K562 (cell line): ENCODE data around the gene ZNF487. TPM values are rescaled to one million over a fixed set of nuclear protein-coding genes. Genes with fewer than 3 reads are reported as not detected.

Experiments used
- CHD2 ChIP-seq: IDR thresholded peaks from 2 replicates; pipeline ENCODE4 v1.6.1; 2011; ENCODE audit warnings: low read depth, low read length
- ELF1 ChIP-seq: fragments of 200-800 bp; sonication (Bioruptor generic); IDR thresholded peaks from 2 replicates; pipeline ENCODE4 v1.6.1; 2016; ENCODE audit warnings: missing genetic modification characterization, missing compliant biosample characterization
- ESRRA ChIP-seq: fragments of 450-650 bp; IDR thresholded peaks from 2 replicates; pipeline ENCODE4 v1.6.1; 2014; ENCODE audit warnings: low read depth, mild to moderate bottlenecking, moderate library complexity, borderline replicate concordance
- MBD1 ChIP-seq: fragments of 250-450 bp; sonication (Bioruptor Pico); IDR thresholded peaks from 2 replicates; pipeline ENCODE4 v1.8.0; 2022; ENCODE audit warnings: inconsistent platforms
- MEIS2 ChIP-seq: fragments of 450-650 bp; IDR thresholded peaks from 2 replicates; pipeline ENCODE4 v1.6.1; 2014; ENCODE audit warnings: mild to moderate bottlenecking; ENCODE audit not compliant: partially characterized antibody
- ZNF140 ChIP-seq: fragments of 250-450 bp; sonication (Bioruptor Pico); IDR thresholded peaks from 2 replicates; pipeline ENCODE4 v1.8.0; 2021; ENCODE audit warnings: moderate library complexity, mild to moderate bottlenecking, inconsistent platforms
- ZNF239 ChIP-seq: fragments of 250-450 bp; sonication (Bioruptor Pico); IDR thresholded peaks from 2 replicates; pipeline ENCODE4 v1.4.0; 2020; ENCODE audit warnings: mild to moderate bottlenecking
- ZNF324 ChIP-seq: fragments of 250-450 bp; sonication (Bioruptor Pico); IDR thresholded peaks from 2 replicates; pipeline ENCODE4 v1.4.0; 2020; ENCODE audit warnings: mild to moderate bottlenecking
- ZNF507 ChIP-seq: conservative IDR thresholded peaks from 2 replicates; pipeline ENCODE4 v1.6.1; 2017; ENCODE audit warnings: missing genetic modification characterization, missing compliant biosample characterization
- ZNF778 ChIP-seq: fragments of 450-650 bp; formaldehyde crosslinking; IDR thresholded peaks from 2 replicates; pipeline ENCODE4 v1.4.0; 2020; ENCODE audit warnings: mild to moderate bottlenecking, moderate library complexity
- polyA plus RNA-seq, 8 experiments: library from polyadenylated mRNA; depleted of rRNA in 4 of 8; stranded (reverse) in 5 of 8; unstranded in 3 of 8; fragments of >200 nt; fragmentation: Nextera tagmentation in 2 of 8; fragmentation: Illumina TruSeq in 1 of 8; extraction: Ambion mirVana in 2 of 8; extraction: Trizol in 1 of 8; gene quantifications; 2 replicates each; pipeline versions ENCODE4 v1.2.1 to v1.2.3, GENCODE V29; 2011 to 2014; ENCODE audit warnings: inconsistent platforms in 1 of 8, missing spikeins in 1 of 8
- total RNA-seq, 7 experiments: library from RNA; depleted of rRNA in 6 of 7; stranded (reverse); fragments of >200 nt in 6 of 7; fragmentation: Illumina TruSeq in 2 of 7; extraction: Trizol in 2 of 7; gene quantifications; 2 replicates each; pipeline versions ENCODE4 v1.2.1 to v1.2.3, GENCODE V29; 2011 to 2021; ENCODE audit warnings: low replicate concordance in 1 of 7
- TF ChIP-seq, protein P1 (sequence below): fragments of 450-650 bp; IDR thresholded peaks from 2 replicates; pipeline ENCODE4 v1.6.1; 2017; ENCODE audit warnings: antibody characterized with exemption, mild to moderate bottlenecking
- TF ChIP-seq, protein P2 (sequence below), 2 experiments: fragments of 450-650 bp in 1 of 2; sonication (generic) in 1 of 2; formaldehyde crosslinking; conservative IDR thresholded peaks; 2 replicates each; pipeline versions ENCODE4 v1.4.0 to v1.8.1; 2020 to 2022; ENCODE audit warnings: mild to moderate bottlenecking in 1 of 2, missing genetic modification reagents in 1 of 2
- TF ChIP-seq, protein P3 (sequence below): conservative IDR thresholded peaks from 2 replicates; pipeline ENCODE4 v1.6.1; 2011; ENCODE audit warnings: low read depth, mild to moderate bottlenecking, low read length; ENCODE audit not compliant: control insufficient read depth
- TF ChIP-seq, protein P4 (sequence below): fragments of 450-650 bp; IDR thresholded peaks from 2 replicates; pipeline ENCODE4 v1.6.1; 2016; ENCODE audit warnings: mild to moderate bottlenecking
- TF ChIP-seq, protein P5 (sequence below): sonication (generic); formaldehyde crosslinking; IDR thresholded peaks from 2 replicates; pipeline ENCODE4 v1.9.0; 2022; ENCODE audit warnings: mild to moderate bottlenecking, missing genetic modification reagents

ZNF487 gene
- total and polyA plus RNA-seq, 9 of the 15 experiments (the other 6 are each of a cell fraction or from before 2014, with no cell fraction given) = 1.9 to 6.5 (median 4.2) TPM

GRCh38 chr10:43420369-43421200 lies 16.3 kb upstream of the ZNF487 start (continued):
- TF ChIP-seq, protein P1, sequence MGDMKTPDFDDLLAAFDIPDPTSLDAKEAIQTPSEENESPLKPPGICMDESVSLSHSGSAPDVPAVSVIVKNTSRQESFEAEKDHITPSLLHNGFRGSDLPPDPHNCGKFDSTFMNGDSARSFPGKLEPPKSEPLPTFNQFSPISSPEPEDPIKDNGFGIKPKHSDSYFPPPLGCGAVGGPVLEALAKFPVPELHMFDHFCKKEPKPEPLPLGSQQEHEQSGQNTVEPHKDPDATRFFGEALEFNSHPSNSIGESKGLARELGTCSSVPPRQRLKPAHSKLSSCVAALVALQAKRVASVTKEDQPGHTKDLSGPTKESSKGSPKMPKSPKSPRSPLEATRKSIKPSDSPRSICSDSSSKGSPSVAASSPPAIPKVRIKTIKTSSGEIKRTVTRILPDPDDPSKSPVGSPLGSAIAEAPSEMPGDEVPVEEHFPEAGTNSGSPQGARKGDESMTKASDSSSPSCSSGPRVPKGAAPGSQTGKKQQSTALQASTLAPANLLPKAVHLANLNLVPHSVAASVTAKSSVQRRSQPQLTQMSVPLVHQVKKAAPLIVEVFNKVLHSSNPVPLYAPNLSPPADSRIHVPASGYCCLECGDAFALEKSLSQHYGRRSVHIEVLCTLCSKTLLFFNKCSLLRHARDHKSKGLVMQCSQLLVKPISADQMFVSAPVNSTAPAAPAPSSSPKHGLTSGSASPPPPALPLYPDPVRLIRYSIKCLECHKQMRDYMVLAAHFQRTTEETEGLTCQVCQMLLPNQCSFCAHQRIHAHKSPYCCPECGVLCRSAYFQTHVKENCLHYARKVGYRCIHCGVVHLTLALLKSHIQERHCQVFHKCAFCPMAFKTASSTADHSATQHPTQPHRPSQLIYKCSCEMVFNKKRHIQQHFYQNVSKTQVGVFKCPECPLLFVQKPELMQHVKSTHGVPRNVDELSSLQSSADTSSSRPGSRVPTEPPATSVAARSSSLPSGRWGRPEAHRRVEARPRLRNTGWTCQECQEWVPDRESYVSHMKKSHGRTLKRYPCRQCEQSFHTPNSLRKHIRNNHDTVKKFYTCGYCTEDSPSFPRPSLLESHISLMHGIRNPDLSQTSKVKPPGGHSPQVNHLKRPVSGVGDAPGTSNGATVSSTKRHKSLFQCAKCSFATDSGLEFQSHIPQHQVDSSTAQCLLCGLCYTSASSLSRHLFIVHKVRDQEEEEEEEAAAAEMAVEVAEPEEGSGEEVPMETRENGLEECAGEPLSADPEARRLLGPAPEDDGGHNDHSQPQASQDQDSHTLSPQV = peak; percentile 82
- TF ChIP-seq MBD1 (CRISPR knock-in tag) (no peak), ELF1 (no peak), MEIS2 (no peak), ZNF778 (CRISPR knock-in tag) (no peak), ZNF507 (tag) (no peak), CHD2 (no peak), ZNF140 (CRISPR knock-in tag) (no peak), ZNF324 (CRISPR knock-in tag) (no peak), ESRRA (peak; percentile 84; the same call in 1 of the 2 replicates), ZNF239 (CRISPR knock-in tag) (0 out of 2 replicates have a peak, but pooled peaks have one; percentile 9)
- TF ChIP-seq, protein P2, sequence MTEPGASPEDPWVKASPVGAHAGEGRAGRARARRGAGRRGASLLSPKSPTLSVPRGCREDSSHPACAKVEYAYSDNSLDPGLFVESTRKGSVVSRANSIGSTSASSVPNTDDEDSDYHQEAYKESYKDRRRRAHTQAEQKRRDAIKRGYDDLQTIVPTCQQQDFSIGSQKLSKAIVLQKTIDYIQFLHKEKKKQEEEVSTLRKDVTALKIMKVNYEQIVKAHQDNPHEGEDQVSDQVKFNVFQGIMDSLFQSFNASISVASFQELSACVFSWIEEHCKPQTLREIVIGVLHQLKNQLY (CRISPR knock-in tag; conservative IDR thresholded peaks at IDR 0.05) = no peak
- TF ChIP-seq, protein P3, sequence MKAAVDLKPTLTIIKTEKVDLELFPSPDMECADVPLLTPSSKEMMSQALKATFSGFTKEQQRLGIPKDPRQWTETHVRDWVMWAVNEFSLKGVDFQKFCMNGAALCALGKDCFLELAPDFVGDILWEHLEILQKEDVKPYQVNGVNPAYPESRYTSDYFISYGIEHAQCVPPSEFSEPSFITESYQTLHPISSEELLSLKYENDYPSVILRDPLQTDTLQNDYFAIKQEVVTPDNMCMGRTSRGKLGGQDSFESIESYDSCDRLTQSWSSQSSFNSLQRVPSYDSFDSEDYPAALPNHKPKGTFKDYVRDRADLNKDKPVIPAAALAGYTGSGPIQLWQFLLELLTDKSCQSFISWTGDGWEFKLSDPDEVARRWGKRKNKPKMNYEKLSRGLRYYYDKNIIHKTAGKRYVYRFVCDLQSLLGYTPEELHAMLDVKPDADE = no peak; the same call in 1 of the 2 replicates
- TF ChIP-seq, protein P4, sequence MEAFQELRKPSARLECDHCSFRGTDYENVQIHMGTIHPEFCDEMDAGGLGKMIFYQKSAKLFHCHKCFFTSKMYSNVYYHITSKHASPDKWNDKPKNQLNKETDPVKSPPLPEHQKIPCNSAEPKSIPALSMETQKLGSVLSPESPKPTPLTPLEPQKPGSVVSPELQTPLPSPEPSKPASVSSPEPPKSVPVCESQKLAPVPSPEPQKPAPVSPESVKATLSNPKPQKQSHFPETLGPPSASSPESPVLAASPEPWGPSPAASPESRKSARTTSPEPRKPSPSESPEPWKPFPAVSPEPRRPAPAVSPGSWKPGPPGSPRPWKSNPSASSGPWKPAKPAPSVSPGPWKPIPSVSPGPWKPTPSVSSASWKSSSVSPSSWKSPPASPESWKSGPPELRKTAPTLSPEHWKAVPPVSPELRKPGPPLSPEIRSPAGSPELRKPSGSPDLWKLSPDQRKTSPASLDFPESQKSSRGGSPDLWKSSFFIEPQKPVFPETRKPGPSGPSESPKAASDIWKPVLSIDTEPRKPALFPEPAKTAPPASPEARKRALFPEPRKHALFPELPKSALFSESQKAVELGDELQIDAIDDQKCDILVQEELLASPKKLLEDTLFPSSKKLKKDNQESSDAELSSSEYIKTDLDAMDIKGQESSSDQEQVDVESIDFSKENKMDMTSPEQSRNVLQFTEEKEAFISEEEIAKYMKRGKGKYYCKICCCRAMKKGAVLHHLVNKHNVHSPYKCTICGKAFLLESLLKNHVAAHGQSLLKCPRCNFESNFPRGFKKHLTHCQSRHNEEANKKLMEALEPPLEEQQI = peak; percentile 40; the same call in 1 of the 2 replicates
- TF ChIP-seq, protein P5, sequence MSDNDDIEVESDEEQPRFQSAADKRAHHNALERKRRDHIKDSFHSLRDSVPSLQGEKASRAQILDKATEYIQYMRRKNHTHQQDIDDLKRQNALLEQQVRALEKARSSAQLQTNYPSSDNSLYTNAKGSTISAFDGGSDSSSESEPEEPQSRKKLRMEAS (CRISPR knock-in tag) = no peak; the same call in none of the 2 replicates
